SU-DHL-6 (cell line): ENCODE results near the gene KRTAP10-8.

ENCODE experiments used
- EZH2phosphoT487 ChIP-seq: fragments of 200-600 bp; sonication (generic), shearing (Covaris generic); conservative IDR thresholded peaks from 2 replicates; pipeline ENCODE4 v1.6.1; 2018; ENCODE audit warnings: mild to moderate bottlenecking, antibody characterized with exemption, low read length, moderate library complexity, mixed read lengths
- TF ChIP-seq, protein P1 (sequence below): fragments of 200-600 bp; sonication (generic); IDR thresholded peaks from one replicate; pipeline ENCODE4 v1.5.1; 2017; ENCODE audit warnings: antibody characterized with exemption, mild to moderate bottlenecking, low read length, moderate library complexity; ENCODE audit not compliant: insufficient read depth, poor library complexity, severe bottlenecking

DNA sequence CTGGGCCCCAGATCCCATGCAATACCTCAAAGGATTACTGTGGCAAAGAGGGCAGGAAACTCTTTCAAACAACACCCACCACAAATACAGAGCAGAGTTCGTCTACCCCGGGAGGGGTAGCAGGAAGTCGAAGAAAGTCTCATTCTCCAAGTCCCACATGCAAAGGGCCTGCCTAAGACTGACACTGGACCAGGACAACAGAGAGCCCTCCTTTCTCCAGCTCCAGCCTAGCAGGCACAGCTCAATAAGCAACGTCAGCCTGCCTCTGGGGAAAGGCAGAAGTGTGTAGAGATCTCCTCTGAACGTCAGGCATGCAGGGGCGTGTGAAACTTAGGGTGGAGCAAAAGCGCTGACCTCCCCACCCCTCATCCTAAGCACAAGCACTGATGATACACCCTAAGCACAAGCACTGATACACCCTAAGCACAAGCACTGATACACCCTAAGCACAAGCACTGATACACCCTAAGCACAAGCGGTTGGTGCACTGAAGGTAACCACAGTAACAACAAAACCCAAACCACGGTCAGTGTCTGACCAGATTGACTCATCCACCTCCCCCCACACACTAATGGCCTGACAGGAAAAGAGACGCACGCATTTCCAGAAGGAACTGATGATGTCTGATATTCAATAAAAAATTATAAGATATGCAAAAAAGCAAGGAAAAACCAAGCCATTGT lies 47.2 kb downstream of the KRTAP10-8 start:
- TF ChIP-seq, protein P1, sequence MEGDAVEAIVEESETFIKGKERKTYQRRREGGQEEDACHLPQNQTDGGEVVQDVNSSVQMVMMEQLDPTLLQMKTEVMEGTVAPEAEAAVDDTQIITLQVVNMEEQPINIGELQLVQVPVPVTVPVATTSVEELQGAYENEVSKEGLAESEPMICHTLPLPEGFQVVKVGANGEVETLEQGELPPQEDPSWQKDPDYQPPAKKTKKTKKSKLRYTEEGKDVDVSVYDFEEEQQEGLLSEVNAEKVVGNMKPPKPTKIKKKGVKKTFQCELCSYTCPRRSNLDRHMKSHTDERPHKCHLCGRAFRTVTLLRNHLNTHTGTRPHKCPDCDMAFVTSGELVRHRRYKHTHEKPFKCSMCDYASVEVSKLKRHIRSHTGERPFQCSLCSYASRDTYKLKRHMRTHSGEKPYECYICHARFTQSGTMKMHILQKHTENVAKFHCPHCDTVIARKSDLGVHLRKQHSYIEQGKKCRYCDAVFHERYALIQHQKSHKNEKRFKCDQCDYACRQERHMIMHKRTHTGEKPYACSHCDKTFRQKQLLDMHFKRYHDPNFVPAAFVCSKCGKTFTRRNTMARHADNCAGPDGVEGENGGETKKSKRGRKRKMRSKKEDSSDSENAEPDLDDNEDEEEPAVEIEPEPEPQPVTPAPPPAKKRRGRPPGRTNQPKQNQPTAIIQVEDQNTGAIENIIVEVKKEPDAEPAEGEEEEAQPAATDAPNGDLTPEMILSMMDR, result no peak
- TF ChIP-seq EZH2phosphoT487, result no peak
